CD4-positive, alpha-beta T cell (primary cell): Measurements from ENCODE around the gene CXXC5. TPM values are rescaled to one million over a fixed set of nuclear protein-coding genes. Genes with fewer than 3 reads are reported as not detected.

ENCODE experiments used
- ATAC-seq: fragments of 200-7000 bp; cut with Tn5 transposase; one replicate; pipeline ENCODE4 v1.10.0; 2022; ENCODE audit warnings: mild to moderate bottlenecking; ENCODE audit not compliant: poor library complexity
- CTCF ChIA-PET: fragments of 350-600 bp; sonication (Branson Sonifier 250); formaldehyde crosslinking; loops from one replicate; lab custom pipeline; 2021; ENCODE audit warnings: antibody characterized with exemption, inconsistent platforms; lab: Charles Lee
- POLR2A ChIA-PET: fragments of 350-600 bp; sonication (Branson Sonifier 250); formaldehyde crosslinking; loops from one replicate; lab custom pipeline; 2021; ENCODE audit warnings: antibody characterized with exemption, inconsistent platforms; lab: Charles Lee
- DNase-seq, 14 experiments: peaks; one replicate each; pipeline ENCODE4 v3.0.0-alpha.2; 2013 to 2020; ENCODE audit warnings: mixed read lengths in 2 of 14
- H3K27ac ChIP-seq, 2 donors: one replicate each; pipeline versions ENCODE4 v1.5.1 to v1.7.0; 2013; ENCODE audit warnings: low read length in 2 of 2, low read depth in 1 of 2, mild to moderate bottlenecking in 1 of 2
- H3K27me3 ChIP-seq, 2 experiments: 1 replicate in 1 of 2; 2 replicates in 1 of 2; pipeline versions ENCODE4 v1.6.1 to v1.7.0; 2013; ENCODE audit warnings: low read length in 2 of 2, control low read depth in 1 of 2, mild to moderate bottlenecking in 1 of 2, moderate library complexity in 1 of 2; ENCODE audit not compliant: insufficient read depth in 2 of 2, control insufficient read depth in 1 of 2
- H3K36me3 ChIP-seq: one replicate; pipeline ENCODE4 v1.6.1; 2013; ENCODE audit warnings: low read length, control low read depth; ENCODE audit not compliant: insufficient read depth
- H3K4me1 ChIP-seq: one replicate; pipeline ENCODE4 v1.6.1; 2013; ENCODE audit warnings: low read length, control low read depth; ENCODE audit not compliant: insufficient read depth
- H3K4me3 ChIP-seq: one replicate; pipeline ENCODE4 v1.5.1; 2013; ENCODE audit warnings: mild to moderate bottlenecking, low read length, moderate library complexity
- H3K9me3 ChIP-seq, 2 experiments: 1 replicate in 1 of 2; 2 replicates in 1 of 2; pipeline versions ENCODE4 v1.6.1 to v1.7.0; 2013; ENCODE audit warnings: low read length in 2 of 2, mild to moderate bottlenecking in 2 of 2, control low read depth in 1 of 2, moderate library complexity in 1 of 2; ENCODE audit not compliant: control insufficient read depth in 1 of 2, insufficient read depth in 1 of 2
- H3K27ac Mint-ChIP-seq: one replicate; pipeline ENCODE4 v1.8.0; 2020; ENCODE audit warnings: mixed read lengths
- H3K27me3 Mint-ChIP-seq: one replicate; pipeline ENCODE4 v1.8.0; 2021; ENCODE audit warnings: mixed read lengths
- H3K36me3 Mint-ChIP-seq: one replicate; pipeline ENCODE4 v1.8.0; 2021; ENCODE audit warnings: low read depth, mixed read lengths
- H3K4me1 Mint-ChIP-seq: one replicate; pipeline ENCODE4 v1.8.0; 2021; ENCODE audit warnings: low read depth, mixed read lengths
- H3K4me3 Mint-ChIP-seq: one replicate; pipeline ENCODE4 v1.8.0; 2020; ENCODE audit warnings: mild to moderate bottlenecking, mixed read lengths
- H3K9me3 Mint-ChIP-seq: one replicate; pipeline ENCODE4 v1.8.0; 2020; ENCODE audit warnings: mixed read lengths
- intact Hi-C, 2 experiments: fragments of 100-400 bp; cut with DNase I in 1 of 2; cut with micrococcal nuclease in 1 of 2; formaldehyde crosslinking; loops; one replicate each; pipeline versions ENCODE4 v1.15.1 to v1.9.0; 2023 to 2025; cut with DNase I, micrococcal nuclease
- total RNA-seq, 174 experiments: library from RNA in 2 of 174; stranded (reverse) in 2 of 174; gene quantifications; one replicate each; pipeline ENCODE4 v1.2.3 and lab custom pipeline; 2021 to 2026
- TF ChIP-seq, protein P1 (sequence below): fragments of 200-600 bp; IDR thresholded peaks from one replicate; pipeline ENCODE4 v1.8.0; 2022; ENCODE audit warnings: antibody characterized with exemption, mild to moderate bottlenecking

Gene CXXC5
- total RNA-seq, 2 experiments from 2014 or later: 1.9 to 2.7 TPM

DNA sequence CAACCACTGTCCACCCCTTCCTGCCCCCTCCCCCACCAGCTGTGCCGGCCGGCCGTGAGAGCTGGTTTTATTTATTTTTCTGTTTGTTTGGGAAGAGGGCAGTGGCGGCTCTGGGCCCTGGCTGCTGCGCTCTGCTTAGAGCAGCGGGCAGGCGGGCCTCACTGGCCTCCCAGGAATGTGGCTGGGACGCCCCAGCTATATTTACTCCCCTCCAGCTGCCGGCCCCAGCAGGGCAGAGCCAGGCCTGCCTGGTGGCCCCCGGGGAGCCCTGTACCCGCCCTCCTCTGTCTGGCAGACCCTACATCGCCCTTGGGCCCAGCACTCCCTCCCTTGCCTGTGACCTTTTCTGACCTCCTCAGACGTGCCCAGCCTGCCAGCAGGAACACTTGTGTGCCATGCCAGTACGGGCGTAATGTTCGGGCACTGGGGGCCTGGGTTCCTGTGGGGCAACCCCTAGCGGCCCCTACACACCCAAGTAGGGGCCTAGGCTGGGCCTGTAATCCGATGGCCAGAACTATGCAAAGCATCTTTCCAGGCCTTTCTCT lies 7.7 kb downstream of the CXXC5 start:
- DNase-seq: no peak
- ChIA-PET CTCF (no interaction called here), POLR2A (no interaction called here)
- Histone ChIP-seq H3K4me3 (no peak overlapping the region), H3K27ac (no peak overlapping the region), H3K4me1 (peaks cover 16% of the 10 kb centered on the region), H3K27me3 (peaks cover 15 to 35% of the 10 kb centered on the region in 2 experiments), H3K36me3 (no peaks in the 10 kb centered on the region), H3K9me3 (peaks cover 0 to 4% of the 10 kb centered on the region in 2 experiments)
- H3K27me3 Mint-ChIP-seq: peaks cover 43% of the 10 kb centered on the region
- no peaks in the 10 kb centered on the region for H3K36me3 Mint-ChIP-seq
- peaks cover 19% of the 10 kb centered on the region for H3K4me1 Mint-ChIP-seq
- H3K27ac Mint-ChIP-seq: no peak overlapping the region
- no peak overlapping the region for H3K4me3 Mint-ChIP-seq
- intact Hi-C loops: no loop called here
- no peak for ATAC-seq
- TF ChIP-seq, protein P1, sequence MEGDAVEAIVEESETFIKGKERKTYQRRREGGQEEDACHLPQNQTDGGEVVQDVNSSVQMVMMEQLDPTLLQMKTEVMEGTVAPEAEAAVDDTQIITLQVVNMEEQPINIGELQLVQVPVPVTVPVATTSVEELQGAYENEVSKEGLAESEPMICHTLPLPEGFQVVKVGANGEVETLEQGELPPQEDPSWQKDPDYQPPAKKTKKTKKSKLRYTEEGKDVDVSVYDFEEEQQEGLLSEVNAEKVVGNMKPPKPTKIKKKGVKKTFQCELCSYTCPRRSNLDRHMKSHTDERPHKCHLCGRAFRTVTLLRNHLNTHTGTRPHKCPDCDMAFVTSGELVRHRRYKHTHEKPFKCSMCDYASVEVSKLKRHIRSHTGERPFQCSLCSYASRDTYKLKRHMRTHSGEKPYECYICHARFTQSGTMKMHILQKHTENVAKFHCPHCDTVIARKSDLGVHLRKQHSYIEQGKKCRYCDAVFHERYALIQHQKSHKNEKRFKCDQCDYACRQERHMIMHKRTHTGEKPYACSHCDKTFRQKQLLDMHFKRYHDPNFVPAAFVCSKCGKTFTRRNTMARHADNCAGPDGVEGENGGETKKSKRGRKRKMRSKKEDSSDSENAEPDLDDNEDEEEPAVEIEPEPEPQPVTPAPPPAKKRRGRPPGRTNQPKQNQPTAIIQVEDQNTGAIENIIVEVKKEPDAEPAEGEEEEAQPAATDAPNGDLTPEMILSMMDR: no peak
- H3K9me3 Mint-ChIP-seq: no peaks in the 10 kb centered on the region

DNA sequence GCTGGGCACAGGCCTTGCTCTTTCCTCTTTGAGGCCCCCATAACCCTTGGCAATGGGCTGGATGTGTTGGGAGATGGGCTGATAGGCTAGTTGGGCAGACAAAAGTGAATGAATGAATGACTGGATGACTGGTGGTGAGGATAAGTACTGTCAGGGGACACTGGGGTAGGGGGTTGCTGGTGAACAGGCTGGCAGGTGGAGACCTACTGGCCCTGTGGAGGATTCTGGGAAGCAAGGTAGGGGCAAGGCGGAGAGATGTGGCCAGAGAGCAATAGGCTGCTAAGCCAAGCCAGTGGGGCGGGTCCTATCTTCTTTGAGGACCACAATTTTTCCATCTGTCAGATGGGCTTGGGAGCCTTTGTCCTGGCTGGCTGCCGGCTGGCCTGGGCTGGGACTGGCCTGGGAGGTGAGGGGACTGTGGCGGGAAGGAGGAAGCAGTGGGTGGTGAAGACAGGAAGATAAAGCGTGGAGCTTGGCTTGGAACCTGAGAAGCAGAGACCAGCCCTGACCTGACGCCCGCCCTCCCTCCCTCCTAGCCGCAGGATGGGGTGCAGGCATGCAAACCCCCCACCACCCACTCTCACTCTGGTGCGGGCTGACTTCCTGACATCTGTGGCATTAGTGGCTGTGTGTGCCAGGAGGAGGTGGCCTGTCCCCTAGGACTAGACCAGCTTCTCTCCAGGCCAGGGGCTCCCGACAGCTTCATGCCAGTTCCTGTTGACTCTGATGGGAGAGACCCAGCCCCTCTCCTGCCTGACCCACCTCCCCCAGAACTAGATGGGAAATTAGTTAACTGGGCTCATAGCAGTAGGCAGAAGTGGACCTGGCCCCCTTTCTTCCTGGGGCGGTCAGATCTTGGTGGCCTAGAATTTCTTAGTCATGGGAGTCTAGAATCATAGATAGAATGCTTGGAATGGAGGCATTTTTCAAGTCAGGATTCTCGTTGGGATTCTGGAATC lies 9.5 kb downstream of the CXXC5 start:
- ATAC-seq: no peak
- Mint-ChIP-seq H3K27me3 (peaks cover 24% of the 10 kb centered on the region), H3K4me3 (no peak overlapping the region), H3K36me3 (no peaks in the 10 kb centered on the region), H3K9me3 (no peaks in the 10 kb centered on the region), H3K4me1 (peaks cover 6% of the 10 kb centered on the region), H3K27ac (no peak overlapping the region)
- ChIA-PET POLR2A (interaction anchor here (0.6 kb wide), 1 partner anchor 106 kb away, joined by 3 read pairs; no protein-coding TSS in a partner anchor), CTCF (no interaction called here)
- Histone ChIP-seq H3K9me3 (no peaks in the 10 kb centered on the region), H3K27me3 (peaks cover 0 to 17% of the 10 kb centered on the region in 2 experiments), H3K4me1 (peaks cover 10% of the 10 kb centered on the region), H3K27ac (no peak overlapping the region), H3K36me3 (no peaks in the 10 kb centered on the region), H3K4me3 (no peak overlapping the region)
- TF ChIP-seq, protein P1: no peak
- intact Hi-C loops: no loop called here
- no peak for DNase-seq

DNA sequence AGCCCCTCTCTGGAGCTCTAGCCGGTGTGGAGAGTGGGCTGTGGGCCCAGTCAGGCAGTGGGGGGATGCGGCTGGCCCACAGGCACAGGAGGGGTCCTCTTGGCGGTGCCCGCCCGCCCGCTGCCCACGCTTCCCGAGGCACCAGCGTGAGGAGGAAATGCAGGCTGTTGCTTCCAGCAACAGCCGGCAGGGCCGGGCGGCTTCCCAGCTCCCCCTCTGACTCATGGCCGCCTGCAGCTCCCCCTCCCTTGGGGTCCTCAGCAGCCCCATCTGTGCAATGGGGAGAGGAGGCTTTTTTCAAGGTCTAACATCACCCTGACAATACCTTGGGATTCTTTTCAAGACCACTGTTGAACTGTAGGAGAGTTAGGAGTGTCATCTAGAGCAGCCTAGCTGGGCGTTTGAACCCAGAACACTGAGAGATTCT lies 10.4 kb downstream of the CXXC5 start:
- ChIA-PET CTCF (no interaction called here), POLR2A (interaction anchor here (2.9 kb wide), 1 partner anchor 11 kb away, joined by 8 read pairs; no protein-coding TSS in a partner anchor)
- H3K9me3 ChIP-seq: no peaks in the 10 kb centered on the region
- Mint-ChIP-seq H3K4me1 (peaks cover 5% of the 10 kb centered on the region), H3K9me3 (no peaks in the 10 kb centered on the region), H3K4me3 (no peak overlapping the region), H3K27me3 (peaks cover 17% of the 10 kb centered on the region), H3K27ac (no peak overlapping the region), H3K36me3 (no peaks in the 10 kb centered on the region)
- intact Hi-C loops: no loop called here
- no peak for DNase-seq
- H3K27me3 ChIP-seq: peaks cover 0 to 8% of the 10 kb centered on the region in 2 experiments
- no peak for ATAC-seq
- peaks cover 10% of the 10 kb centered on the region for H3K4me1 ChIP-seq
- H3K4me3 ChIP-seq: no peak overlapping the region
- TF ChIP-seq, protein P1: no peak
- no peaks in the 10 kb centered on the region for H3K36me3 ChIP-seq
- H3K27ac ChIP-seq: no peak overlapping the region
